Measurements from ENCODE around the gene ANKFY1.

DNA sequence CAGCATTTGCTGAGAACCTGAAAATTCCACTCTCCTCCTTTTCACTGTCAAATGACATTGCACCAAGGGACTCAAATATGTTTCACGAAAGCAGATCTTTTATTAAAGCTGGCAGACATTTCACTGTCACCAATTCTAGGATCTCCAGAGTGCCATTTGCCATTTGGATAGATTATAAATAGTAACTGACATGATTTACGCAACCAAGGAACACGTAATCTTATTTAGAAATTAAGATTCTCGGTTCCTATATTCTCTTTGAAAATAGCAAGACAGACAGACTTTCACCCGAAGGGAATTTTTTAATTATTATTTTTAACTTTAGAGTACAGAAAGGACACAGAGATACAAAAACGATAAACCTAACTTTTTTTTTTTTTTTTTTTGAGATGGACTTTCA, 49.6 kb downstream of the ANKFY1 start:
- no peak for TF ChIP-seq POLR2AphosphoS5 (IDR thresholded peaks at IDR 0.05)
- no peak for TF ChIP-seq POLR2A (IDR thresholded peaks at IDR 0.05)
